ENCODE results near the gene TAF4B.
"Not testable (repeated sequence)": the region's sequence is repeated elsewhere in the genome, so short reads cannot be mapped to it uniquely, and the experiment has no call there.

The TAF4B gene

GRCh38 chr18:26238718-26239117 is 12.5 kb downstream of the TAF4B start:
- DNase-seq (ENCODE audit: low read depth in 2 of 2): not testable (repeated sequence)

GRCh38 chr18:26242392-26242791 is 16.1 kb downstream of the TAF4B start:
- DNase-seq (ENCODE audit: low read depth in 2 of 2): not testable (repeated sequence)

GRCh38 chr18:26245434-26245833 is 19.2 kb downstream of the TAF4B start:
- DNase-seq (ENCODE audit: low read depth in 2 of 2): not testable (repeated sequence)

GRCh38 chr18:26252411-26252810 is 26.2 kb downstream of the TAF4B start:
- no peak for DNase-seq (ENCODE audit: low read depth in 2 of 2)

GRCh38 chr18:26254808-26255207 is 28.6 kb downstream of the TAF4B start:
- not testable (repeated sequence) for DNase-seq (ENCODE audit: low read depth in 2 of 2)

GRCh38 chr18:26255695-26256622 is 29.7 kb downstream of the TAF4B start:
- no peak for DNase-seq (ENCODE audit: low read depth in 2 of 2)

- DNase-seq (ENCODE audit: low read depth in 2 of 2): no peak
Measured at GRCh38 chr18:26258711-26259110, 32.5 kb downstream of the TAF4B start.

- DNase-seq (ENCODE audit: low read depth in 2 of 2): not testable (repeated sequence)
Measured at GRCh38 chr18:26259416-26259815, 33.2 kb downstream of the TAF4B start.

- DNase-seq (ENCODE audit: low read depth in 2 of 2): no peak
Measured at GRCh38 chr18:26262156-26262555, 35.9 kb downstream of the TAF4B start.

GRCh38 chr18:26267357-26267930 is 41.2 kb downstream of the TAF4B start:
- DNase-seq (ENCODE audit: low read depth in 2 of 2): no peak

- DNase-seq (ENCODE audit: low read depth in 2 of 2): no peak
Measured at GRCh38 chr18:26268454-26268853, 42.2 kb downstream of the TAF4B start.

GRCh38 chr18:26271917-26272549 is 45.8 kb downstream of the TAF4B start:
- DNase-seq (ENCODE audit: low read depth in 2 of 2): no peak

GRCh38 chr18:26277374-26277773 is 51.1 kb downstream of the TAF4B start:
- DNase-seq (ENCODE audit: low read depth in 2 of 2): no peak

GRCh38 chr18:26279428-26279827 is 53.2 kb downstream of the TAF4B start:
- no peak for DNase-seq (ENCODE audit: low read depth in 2 of 2)

GRCh38 chr18:26286008-26286407 is 59.8 kb downstream of the TAF4B start:
- no peak for DNase-seq (ENCODE audit: low read depth in 2 of 2)

- DNase-seq (ENCODE audit: low read depth in 2 of 2): no peak
Measured at GRCh38 chr18:26287644-26288043, 61.4 kb downstream of the TAF4B start.

GRCh38 chr18:26290385-26290784 is 64.1 kb downstream of the TAF4B start:
- DNase-seq (ENCODE audit: low read depth in 2 of 2): no peak

- DNase-seq (ENCODE audit: low read depth in 2 of 2): no peak
Measured at GRCh38 chr18:26293982-26294381, 67.7 kb downstream of the TAF4B start.

- no peak for DNase-seq (ENCODE audit: low read depth in 2 of 2)
Measured at GRCh38 chr18:26298107-26298506, 71.9 kb downstream of the TAF4B start.

GRCh38 chr18:26301681-26302080 is 75.4 kb downstream of the TAF4B start:
- DNase-seq (ENCODE audit: low read depth in 2 of 2): no peak

GRCh38 chr18:26303222-26303621 is 77.0 kb downstream of the TAF4B start:
- DNase-seq (ENCODE audit: low read depth in 2 of 2): not testable (repeated sequence)

GRCh38 chr18:26304511-26304910 is 78.3 kb downstream of the TAF4B start:
- no peak for DNase-seq (ENCODE audit: low read depth in 2 of 2)
